ENCODE results near the gene TCTN2. TPM values are rescaled to one million over a fixed set of nuclear protein-coding genes. Genes with fewer than 3 reads are reported as not detected.

The TCTN2 gene
- total RNA-seq, 2 experiments from 2014 or later: 4.7 to 7.8 TPM

DNA sequence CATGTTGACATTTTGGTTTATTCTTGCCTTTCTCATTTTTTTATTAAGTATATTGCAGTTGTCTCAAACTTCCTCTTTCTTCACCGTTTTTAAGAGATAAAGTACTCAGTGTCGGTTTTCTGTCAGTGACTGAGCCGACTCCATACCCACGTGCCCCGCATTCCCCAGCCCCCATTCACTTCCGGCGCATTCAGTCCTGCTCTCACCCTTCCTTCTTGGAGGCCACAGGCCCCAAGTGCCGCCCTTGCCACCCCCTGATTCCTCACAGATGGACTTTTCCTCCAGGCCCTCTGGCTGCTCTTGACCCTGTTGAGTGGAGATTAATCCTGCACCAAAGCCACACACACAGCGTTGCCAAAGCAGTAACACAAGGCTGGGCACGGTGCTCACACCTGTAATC lies 72.1 kb downstream of the TCTN2 start:
- TF ChIP-seq EZH2phosphoT487 (IDR thresholded peaks at IDR 0.05; ENCODE audit: borderline replicate concordance, low read depth, low read length) (no peak), CTCF (conservative IDR thresholded peaks at IDR 0.05; ENCODE audit: low read length) (no peak)
- no TSS peak for BruUV-seq (replicated peaks)
- no peaks in the 10 kb centered on the region for H4K20me1 ChIP-seq (ENCODE audit: insufficient read depth, low read length)
- ChIA-PET CTCF (ENCODE audit: unreplicated experiment) (no interaction called here), POLR2A (no interaction called here)
- intact Hi-C loops (cut with micrococcal nuclease; ENCODE audit: unreplicated experiment): no loop called here
- DNase-seq (ENCODE audit: low spot score): no peak
- H3K4me1 ChIP-seq (ENCODE audit: insufficient read depth, low read length, poor library complexity, severe bottlenecking): no peaks in the 10 kb centered on the region
- no peak overlapping the region for H3K4me2 ChIP-seq (ENCODE audit: low read length)
- H3K9me3 ChIP-seq (ENCODE audit: low read length): no peaks in the 10 kb centered on the region
- peaks cover 90% of the 10 kb centered on the region for H3K36me3 ChIP-seq (ENCODE audit: insufficient read depth, low read length)
- H3K27ac ChIP-seq (ENCODE audit: low read depth, low read length, poor library complexity, severe bottlenecking): no peak overlapping the region
- no peak overlapping the region for H2AFZ ChIP-seq (ENCODE audit: low read length)
- H3K4me3 ChIP-seq (ENCODE audit: low read depth, low read length, poor library complexity, severe bottlenecking): no peak overlapping the region
- H3K9me2 ChIP-seq (ENCODE audit: insufficient read depth, low read length): no peaks in the 10 kb centered on the region
- no peaks in the 10 kb centered on the region for H3K79me2 ChIP-seq (ENCODE audit: insufficient read depth, low read depth, low read length)

DNA sequence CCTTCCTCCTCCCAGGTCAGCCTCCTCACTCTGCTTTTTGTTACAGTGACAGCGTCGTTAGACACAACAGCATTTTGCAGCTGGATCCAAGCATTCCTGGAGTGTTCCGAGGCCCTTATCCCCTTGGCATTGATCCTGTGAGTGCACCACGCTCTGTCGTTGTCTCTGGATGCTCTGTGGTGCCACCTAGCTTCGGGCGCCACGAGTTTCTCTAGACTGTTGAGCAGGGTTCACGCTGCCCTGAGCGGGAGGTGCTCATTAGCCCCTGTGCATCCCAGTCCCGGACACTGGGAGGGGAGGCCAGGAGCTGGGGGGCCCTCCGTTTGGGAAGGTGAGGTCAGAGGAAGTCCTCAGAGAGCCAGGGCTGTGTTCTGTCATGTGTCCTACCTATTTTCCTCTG lies 73.9 kb downstream of the TCTN2 start:
- CTCF ChIA-PET (ENCODE audit: unreplicated experiment): no interaction called here
- H3K4me2 ChIP-seq (ENCODE audit: low read length): no peak overlapping the region
- no peaks in the 10 kb centered on the region for H4K20me1 ChIP-seq (ENCODE audit: insufficient read depth, low read length)
- no peak overlapping the region for H2AFZ ChIP-seq (ENCODE audit: low read length)
- H3K27ac ChIP-seq (ENCODE audit: low read depth, low read length, poor library complexity, severe bottlenecking): no peak overlapping the region
- H3K9me2 ChIP-seq (ENCODE audit: insufficient read depth, low read length): no peaks in the 10 kb centered on the region
- H3K4me1 ChIP-seq (ENCODE audit: insufficient read depth, low read length, poor library complexity, severe bottlenecking): no peaks in the 10 kb centered on the region
- H3K79me2 ChIP-seq (ENCODE audit: insufficient read depth, low read depth, low read length): no peaks in the 10 kb centered on the region
- no TSS peak for BruUV-seq (replicated peaks)
- H3K36me3 ChIP-seq (ENCODE audit: insufficient read depth, low read length): peaks cover 90% of the 10 kb centered on the region
- intact Hi-C loops (cut with micrococcal nuclease; ENCODE audit: unreplicated experiment): no loop called here
- DNase-seq (ENCODE audit: low spot score): no peak
- H3K9me3 ChIP-seq (ENCODE audit: low read length): no peaks in the 10 kb centered on the region
- H3K4me3 ChIP-seq (ENCODE audit: low read depth, low read length, poor library complexity, severe bottlenecking): no peak overlapping the region
- POLR2A ChIA-PET: no interaction called here
- TF ChIP-seq CTCF (conservative IDR thresholded peaks at IDR 0.05; ENCODE audit: low read length): peak; percentile 53; the same call in 1 of the 2 replicates
- no peak for TF ChIP-seq EZH2phosphoT487 (IDR thresholded peaks at IDR 0.05; ENCODE audit: borderline replicate concordance, low read depth, low read length)

GRCh38 chr12:123747309-123747708 lies 76.4 kb downstream of the TCTN2 start:
- CTCF ChIA-PET (ENCODE audit: unreplicated experiment): no interaction called here
- intact Hi-C loops (cut with micrococcal nuclease; ENCODE audit: unreplicated experiment): no loop called here

More at GRCh38 chr12:123747309-123747708, 76.4 kb downstream of the TCTN2 start:
- Histone ChIP-seq H3K4me1 (ENCODE audit: insufficient read depth, low read length, poor library complexity, severe bottlenecking) (no peaks in the 10 kb centered on the region), H3K4me3 (ENCODE audit: low read depth, low read length, poor library complexity, severe bottlenecking) (no peak overlapping the region), H3K27ac (ENCODE audit: low read depth, low read length, poor library complexity, severe bottlenecking) (no peak overlapping the region), H3K79me2 (ENCODE audit: insufficient read depth, low read depth, low read length) (no peaks in the 10 kb centered on the region), H3K4me2 (ENCODE audit: low read length) (no peak overlapping the region), H3K36me3 (ENCODE audit: insufficient read depth, low read length) (peaks cover 91% of the 10 kb centered on the region), H2AFZ (ENCODE audit: low read length) (no peak overlapping the region), H4K20me1 (ENCODE audit: insufficient read depth, low read length) (no peaks in the 10 kb centered on the region), H3K9me2 (ENCODE audit: insufficient read depth, low read length) (no peaks in the 10 kb centered on the region), H3K9me3 (ENCODE audit: low read length) (no peaks in the 10 kb centered on the region)
- no TSS peak for BruUV-seq (replicated peaks)
- TF ChIP-seq EZH2phosphoT487 (IDR thresholded peaks at IDR 0.05; ENCODE audit: borderline replicate concordance, low read depth, low read length): no peak
- TF ChIP-seq CTCF (conservative IDR thresholded peaks at IDR 0.05; ENCODE audit: low read length): no peak
- POLR2A ChIA-PET: interaction anchor here (0.6 to 0.7 kb wide), 2 partner anchors 268 to 386 kb away, joined by 4 to 6 read pairs; no protein-coding TSS in a partner anchor
- DNase-seq (ENCODE audit: low spot score): no peak
